Smooth muscle cell (in vitro differentiated cells): Measurements from ENCODE around the gene SIN3A. TPM values are rescaled to one million over a fixed set of nuclear protein-coding genes. Genes with fewer than 3 reads are reported as not detected.
"Not testable (repeated sequence)": the region's sequence is repeated elsewhere in the genome, so short reads cannot be mapped to it uniquely, and the experiment has no call there.

Experiments used
- DNase-seq: peaks from one replicate; lab custom pipeline; 2025; ENCODE audit not compliant: unreplicated experiment; lab: John Stamatoyannopoulos, UW
- H2AFZ ChIP-seq: fragments of 200-600 bp; sonication (generic); 2 replicates; pipeline ENCODE4 v1.6.0; 2016; ENCODE audit warnings: antibody characterized with exemption, low read depth, mild to moderate bottlenecking
- H3F3A ChIP-seq: fragments of 200-600 bp; sonication (generic); 2 replicates; pipeline ENCODE4 v1.6.0; 2017; ENCODE audit warnings: antibody characterized with exemption, low read depth
- H3K27ac ChIP-seq: fragments of 200-600 bp; sonication (generic); 2 replicates; pipeline ENCODE4 v1.5.1; 2016; ENCODE audit warnings: low read depth, mild to moderate bottlenecking
- H3K27me3 ChIP-seq: fragments of 200-600 bp; sonication (generic); 2 replicates; pipeline ENCODE4 v1.6.1; 2016; ENCODE audit warnings: low read depth, mild to moderate bottlenecking
- H3K36me3 ChIP-seq: fragments of 200-600 bp; sonication (generic); 2 replicates; pipeline ENCODE4 v1.5.1; 2016; ENCODE audit warnings: low read depth
- H3K4me1 ChIP-seq: fragments of 200-600 bp; sonication (generic); 2 replicates; pipeline ENCODE4 v1.5.1; 2016; ENCODE audit warnings: low read depth
- H3K4me2 ChIP-seq: fragments of 200-600 bp; sonication (generic); 2 replicates; pipeline ENCODE4 v1.6.0; 2016; ENCODE audit warnings: mild to moderate bottlenecking
- H3K4me3 ChIP-seq: fragments of 200-600 bp; sonication (generic); 2 replicates; pipeline ENCODE4 v1.5.1; 2016; ENCODE audit warnings: mild to moderate bottlenecking
- H3K79me2 ChIP-seq: fragments of 200-600 bp; sonication (generic); 2 replicates; pipeline ENCODE4 v1.6.0; 2016; ENCODE audit warnings: low read depth, mild to moderate bottlenecking
- H3K9ac ChIP-seq: fragments of 200-600 bp; sonication (generic); 2 replicates; pipeline ENCODE4 v1.6.0; 2016; ENCODE audit warnings: low read depth
- H3K9me3 ChIP-seq: fragments of 200-600 bp; sonication (generic); replicated peaks from 2 replicates; pipeline ENCODE4 v1.5.1; 2016; ENCODE audit warnings: low read depth
- H4K20me1 ChIP-seq: fragments of 200-600 bp; sonication (generic); 2 replicates; pipeline ENCODE4 v1.6.0; 2016; ENCODE audit warnings: low read depth
- CTCF ChIP-seq: fragments of 200-600 bp; sonication (generic); IDR thresholded peaks from 2 replicates; pipeline ENCODE4 v1.5.1; 2017; ENCODE audit warnings: borderline replicate concordance, mild to moderate bottlenecking, antibody characterized with exemption; ENCODE audit not compliant: insufficient read depth, poor library complexity, severe bottlenecking
- WGBS: methylation state at CpG from one replicate; pipeline ENCODE4 v1.1.7; 2016; ENCODE audit warnings: low lambda C conversion rate; 5-methylcytosine and 5-hydroxymethylcytosine counted together
- polyA plus RNA-seq: library from polyadenylated mRNA; unstranded; fragments of >200 nt; fragmentation: Nextera tagmentation; extraction: Ambion mirVana; gene quantifications from 2 replicates; pipeline ENCODE4 v1.2.1, GENCODE V29; 2016
- total RNA-seq: library from RNA; depleted of rRNA; stranded (reverse); fragments of >200 nt; gene quantifications from 2 replicates; pipeline ENCODE4 v1.2.3, GENCODE V29; 2014

SIN3A gene
- total and polyA plus RNA-seq, 2 experiments from 2014 or later: 12.0 to 40.7 TPM

GRCh38 chr15:75483106-75483505 is 31.6 kb upstream of the SIN3A start:
- DNase-seq: no peak
- H3K79me2 ChIP-seq: no peaks in the 10 kb centered on the region
- H3K4me3 ChIP-seq: no peak overlapping the region
- no peaks in the 10 kb centered on the region for H3K27me3 ChIP-seq
- WGBS: 100% methylated on average over 1 of the region's 1 CpG
- no peaks in the 10 kb centered on the region for H3K9me3 ChIP-seq
- no peak overlapping the region for H3K27ac ChIP-seq
- H3K4me2 ChIP-seq: no peak overlapping the region
- no peaks in the 10 kb centered on the region for H4K20me1 ChIP-seq
- no peaks in the 10 kb centered on the region for H3F3A ChIP-seq
- TF ChIP-seq CTCF: no peak
- H2AFZ ChIP-seq: no peak overlapping the region
- H3K4me1 ChIP-seq: no peaks in the 10 kb centered on the region
- H3K36me3 ChIP-seq: peaks cover 7% of the 10 kb centered on the region
- H3K9ac ChIP-seq: no peak overlapping the region

- DNase-seq, H3K36me3 ChIP-seq: not testable (repeated sequence)
Measured at GRCh38 chr15:75480463-75480862, 29.0 kb upstream of the SIN3A start.

GRCh38 chr15:75479670-75480069 is 28.2 kb upstream of the SIN3A start:
- no peaks in the 10 kb centered on the region for H3K9me3 ChIP-seq
- no peak overlapping the region for H3K9ac ChIP-seq
- no peaks in the 10 kb centered on the region for H3K36me3 ChIP-seq
- H2AFZ ChIP-seq: no peak overlapping the region
- H3K4me2 ChIP-seq: no peak overlapping the region
- no peak overlapping the region for H3K4me3 ChIP-seq
- no peaks in the 10 kb centered on the region for H3F3A ChIP-seq
- H4K20me1 ChIP-seq: no peaks in the 10 kb centered on the region
- H3K79me2 ChIP-seq: no peaks in the 10 kb centered on the region
- H3K4me1 ChIP-seq: no peaks in the 10 kb centered on the region
- whole genome bisulfite sequencing: 100% methylated on average over 2 of the region's 2 CpGs
- H3K27me3 ChIP-seq: no peaks in the 10 kb centered on the region
- DNase-seq: no peak
- H3K27ac ChIP-seq: no peak overlapping the region
- no peak for TF ChIP-seq CTCF

More at GRCh38 chr15:75480463-75480862, 29.0 kb upstream of the SIN3A start:
- H2AFZ ChIP-seq, H3K4me1 ChIP-seq, H3F3A ChIP-seq, H3K27ac ChIP-seq, H3K79me2 ChIP-seq, H3K27me3 ChIP-seq, H3K4me2 ChIP-seq, H4K20me1 ChIP-seq, H3K9ac ChIP-seq, H3K9me3 ChIP-seq, H3K4me3 ChIP-seq: not testable (repeated sequence)
- 99% methylated on average over 27 of the region's 54 CpGs for WGBS

GRCh38 chr15:75477094-75477493 is 25.6 kb upstream of the SIN3A start:
- not testable (repeated sequence) for H3K4me1 ChIP-seq, H3K27me3 ChIP-seq, DNase-seq, H3K4me3 ChIP-seq, H3K27ac ChIP-seq, H3K9ac ChIP-seq, H3K36me3 ChIP-seq, H3K79me2 ChIP-seq, H3F3A ChIP-seq, H4K20me1 ChIP-seq, H3K9me3 ChIP-seq, H2AFZ ChIP-seq, H3K4me2 ChIP-seq
- WGBS: 97% methylated on average over 5 of the region's 5 CpGs
